GM23338 (cell line): Measurements from ENCODE around the gene DOCK11. TPM values are rescaled to one million over a fixed set of nuclear protein-coding genes. Genes with fewer than 3 reads are reported as not detected.

Source experiments
- ATAC-seq: fragments of 200-7000 bp; cut with Tn5 transposase; 3 replicates; pipeline ENCODE4 v1.9.1; 2020
- DNase-seq: peaks from one replicate; pipeline ENCODE4 v3.0.0-alpha.2; 2015; ENCODE audit warnings: low spot score
- H2AFZ ChIP-seq: fragments of 200-600 bp; sonication (generic); 2 replicates; pipeline ENCODE4 v1.8.0; 2016; ENCODE audit warnings: antibody characterized with exemption, mild to moderate bottlenecking, moderate library complexity
- H3F3A ChIP-seq: fragments of 200-600 bp; sonication (generic); replicated peaks from 2 replicates; pipeline ENCODE4 v1.8.0; 2017; ENCODE audit warnings: antibody characterized with exemption, mixed run types, low read depth
- H3K27ac ChIP-seq: fragments of 200-600 bp; sonication (generic); 2 replicates; pipeline ENCODE4 v1.6.1; 2016; ENCODE audit warnings: low read depth
- H3K27me3 ChIP-seq: fragments of 200-600 bp; sonication (generic); 2 replicates; pipeline ENCODE4 v1.8.0; 2016; ENCODE audit warnings: mild to moderate bottlenecking, mixed run types, moderate library complexity; ENCODE audit not compliant: insufficient read depth
- H3K36me3 ChIP-seq: fragments of 200-600 bp; sonication (generic); 2 replicates; pipeline ENCODE4 v1.8.0; 2016; ENCODE audit warnings: mild to moderate bottlenecking; ENCODE audit not compliant: insufficient read depth
- H3K4me1 ChIP-seq: fragments of 200-600 bp; sonication (generic); 2 replicates; pipeline ENCODE4 v1.8.0; 2016; ENCODE audit warnings: mild to moderate bottlenecking, moderate library complexity; ENCODE audit not compliant: insufficient read depth
- H3K4me2 ChIP-seq: fragments of 200-600 bp; sonication (generic); 2 replicates; pipeline ENCODE4 v1.7.1; 2017; ENCODE audit warnings: mixed run types
- H3K4me3 ChIP-seq: fragments of 200-600 bp; sonication (generic); 2 replicates; pipeline ENCODE4 v1.6.1; 2016; ENCODE audit warnings: mixed run types
- H3K79me2 ChIP-seq: fragments of 200-600 bp; sonication (generic); replicated peaks from 2 replicates; pipeline ENCODE4 v1.8.0; 2017; ENCODE audit warnings: mild to moderate bottlenecking; ENCODE audit not compliant: insufficient read depth
- H3K9me2 ChIP-seq: fragments of 200-600 bp; sonication (generic); 2 replicates; pipeline ENCODE4 v1.8.0; 2017; ENCODE audit not compliant: insufficient read depth
- H4K20me1 ChIP-seq: fragments of 200-600 bp; sonication (generic); replicated peaks from 2 replicates; pipeline ENCODE4 v1.8.0; 2017; ENCODE audit warnings: mild to moderate bottlenecking; ENCODE audit not compliant: insufficient read depth
- H3K27ac Mint-ChIP-seq: 2 replicates; pipeline ENCODE4 v1.8.0; 2020; ENCODE audit warnings: inconsistent platforms, mild to moderate bottlenecking, moderate library complexity, mixed read lengths
- H3K27me3 Mint-ChIP-seq: 3 replicates; pipeline ENCODE4 v1.8.0; 2022; ENCODE audit warnings: low read depth, mild to moderate bottlenecking, moderate library complexity, mixed read lengths, inconsistent platforms; ENCODE audit not compliant: insufficient read depth, poor library complexity
- H3K36me3 Mint-ChIP-seq: 3 replicates; pipeline ENCODE4 v1.8.0; 2021; ENCODE audit warnings: low read depth, mild to moderate bottlenecking, inconsistent platforms, moderate library complexity, mixed read lengths
- H3K4me1 Mint-ChIP-seq: 3 replicates; pipeline ENCODE4 v1.8.0; 2020; ENCODE audit warnings: mild to moderate bottlenecking, inconsistent platforms, mixed read lengths
- H3K4me3 Mint-ChIP-seq: 3 replicates; pipeline ENCODE4 v1.8.0; 2021; ENCODE audit warnings: moderate library complexity, mild to moderate bottlenecking, inconsistent platforms, mixed read lengths
- H3K9me3 Mint-ChIP-seq: 3 replicates; pipeline ENCODE4 v1.8.0; 2020; ENCODE audit warnings: moderate library complexity, mild to moderate bottlenecking, inconsistent platforms, mixed read lengths
- ETS1 ChIP-seq: IDR thresholded peaks from 2 replicates; pipeline ENCODE4 v1.6.1; 2016; ENCODE audit warnings: antibody characterized with exemption
- JUNB ChIP-seq: IDR thresholded peaks from one replicate; pipeline ENCODE4 v1.6.1; 2016; ENCODE audit warnings: antibody characterized with exemption; ENCODE audit not compliant: unreplicated experiment
- polyA plus RNA-seq: library from polyadenylated mRNA; unstranded; fragments of >200 nt; fragmentation: Nextera tagmentation; extraction: Ambion mirVana; gene quantifications from 2 replicates; pipeline ENCODE4 v1.2.1, GENCODE V29; 2016
- total RNA-seq: library from RNA; depleted of rRNA; stranded (reverse); fragments of >200 nt; shearing (Covaris generic); gene quantifications from 2 replicates; pipeline ENCODE4 v1.2.3, GENCODE V29; 2014
- TF ChIP-seq, protein P1 (sequence below): fragments of 250-450 bp; sonication (Bioruptor Pico); IDR thresholded peaks from 2 replicates; pipeline ENCODE4 v1.5.0; 2020; ENCODE audit warnings: mild to moderate bottlenecking, moderate library complexity
- TF ChIP-seq, protein P2 (sequence below): IDR thresholded peaks from one replicate; pipeline ENCODE4 v1.6.1; 2018; ENCODE audit warnings: antibody characterized with exemption; ENCODE audit not compliant: unreplicated experiment

DOCK11 gene
- total and polyA plus RNA-seq, 2 experiments from 2014 or later = 6.0 to 12.3 TPM

DNA sequence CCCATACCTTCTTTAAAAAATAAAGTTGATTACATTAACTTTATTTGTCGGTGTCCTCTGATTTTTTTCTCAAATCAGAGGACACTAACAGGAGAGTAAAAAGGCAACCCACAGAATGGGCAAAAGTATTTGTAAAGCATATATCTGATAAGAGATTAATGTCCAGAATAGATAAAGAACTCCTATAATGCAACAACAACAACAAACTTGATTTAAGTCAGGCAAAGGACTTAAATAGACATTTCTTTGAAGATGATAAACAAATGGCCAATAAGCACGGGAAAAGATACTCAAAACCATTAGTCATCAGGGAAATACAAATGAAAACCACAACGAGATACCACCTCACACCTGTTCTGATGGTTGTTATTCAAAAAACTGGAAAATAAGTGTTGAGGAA lies 28.7 kb downstream of the DOCK11 start (continued):
- TF ChIP-seq, protein P1, sequence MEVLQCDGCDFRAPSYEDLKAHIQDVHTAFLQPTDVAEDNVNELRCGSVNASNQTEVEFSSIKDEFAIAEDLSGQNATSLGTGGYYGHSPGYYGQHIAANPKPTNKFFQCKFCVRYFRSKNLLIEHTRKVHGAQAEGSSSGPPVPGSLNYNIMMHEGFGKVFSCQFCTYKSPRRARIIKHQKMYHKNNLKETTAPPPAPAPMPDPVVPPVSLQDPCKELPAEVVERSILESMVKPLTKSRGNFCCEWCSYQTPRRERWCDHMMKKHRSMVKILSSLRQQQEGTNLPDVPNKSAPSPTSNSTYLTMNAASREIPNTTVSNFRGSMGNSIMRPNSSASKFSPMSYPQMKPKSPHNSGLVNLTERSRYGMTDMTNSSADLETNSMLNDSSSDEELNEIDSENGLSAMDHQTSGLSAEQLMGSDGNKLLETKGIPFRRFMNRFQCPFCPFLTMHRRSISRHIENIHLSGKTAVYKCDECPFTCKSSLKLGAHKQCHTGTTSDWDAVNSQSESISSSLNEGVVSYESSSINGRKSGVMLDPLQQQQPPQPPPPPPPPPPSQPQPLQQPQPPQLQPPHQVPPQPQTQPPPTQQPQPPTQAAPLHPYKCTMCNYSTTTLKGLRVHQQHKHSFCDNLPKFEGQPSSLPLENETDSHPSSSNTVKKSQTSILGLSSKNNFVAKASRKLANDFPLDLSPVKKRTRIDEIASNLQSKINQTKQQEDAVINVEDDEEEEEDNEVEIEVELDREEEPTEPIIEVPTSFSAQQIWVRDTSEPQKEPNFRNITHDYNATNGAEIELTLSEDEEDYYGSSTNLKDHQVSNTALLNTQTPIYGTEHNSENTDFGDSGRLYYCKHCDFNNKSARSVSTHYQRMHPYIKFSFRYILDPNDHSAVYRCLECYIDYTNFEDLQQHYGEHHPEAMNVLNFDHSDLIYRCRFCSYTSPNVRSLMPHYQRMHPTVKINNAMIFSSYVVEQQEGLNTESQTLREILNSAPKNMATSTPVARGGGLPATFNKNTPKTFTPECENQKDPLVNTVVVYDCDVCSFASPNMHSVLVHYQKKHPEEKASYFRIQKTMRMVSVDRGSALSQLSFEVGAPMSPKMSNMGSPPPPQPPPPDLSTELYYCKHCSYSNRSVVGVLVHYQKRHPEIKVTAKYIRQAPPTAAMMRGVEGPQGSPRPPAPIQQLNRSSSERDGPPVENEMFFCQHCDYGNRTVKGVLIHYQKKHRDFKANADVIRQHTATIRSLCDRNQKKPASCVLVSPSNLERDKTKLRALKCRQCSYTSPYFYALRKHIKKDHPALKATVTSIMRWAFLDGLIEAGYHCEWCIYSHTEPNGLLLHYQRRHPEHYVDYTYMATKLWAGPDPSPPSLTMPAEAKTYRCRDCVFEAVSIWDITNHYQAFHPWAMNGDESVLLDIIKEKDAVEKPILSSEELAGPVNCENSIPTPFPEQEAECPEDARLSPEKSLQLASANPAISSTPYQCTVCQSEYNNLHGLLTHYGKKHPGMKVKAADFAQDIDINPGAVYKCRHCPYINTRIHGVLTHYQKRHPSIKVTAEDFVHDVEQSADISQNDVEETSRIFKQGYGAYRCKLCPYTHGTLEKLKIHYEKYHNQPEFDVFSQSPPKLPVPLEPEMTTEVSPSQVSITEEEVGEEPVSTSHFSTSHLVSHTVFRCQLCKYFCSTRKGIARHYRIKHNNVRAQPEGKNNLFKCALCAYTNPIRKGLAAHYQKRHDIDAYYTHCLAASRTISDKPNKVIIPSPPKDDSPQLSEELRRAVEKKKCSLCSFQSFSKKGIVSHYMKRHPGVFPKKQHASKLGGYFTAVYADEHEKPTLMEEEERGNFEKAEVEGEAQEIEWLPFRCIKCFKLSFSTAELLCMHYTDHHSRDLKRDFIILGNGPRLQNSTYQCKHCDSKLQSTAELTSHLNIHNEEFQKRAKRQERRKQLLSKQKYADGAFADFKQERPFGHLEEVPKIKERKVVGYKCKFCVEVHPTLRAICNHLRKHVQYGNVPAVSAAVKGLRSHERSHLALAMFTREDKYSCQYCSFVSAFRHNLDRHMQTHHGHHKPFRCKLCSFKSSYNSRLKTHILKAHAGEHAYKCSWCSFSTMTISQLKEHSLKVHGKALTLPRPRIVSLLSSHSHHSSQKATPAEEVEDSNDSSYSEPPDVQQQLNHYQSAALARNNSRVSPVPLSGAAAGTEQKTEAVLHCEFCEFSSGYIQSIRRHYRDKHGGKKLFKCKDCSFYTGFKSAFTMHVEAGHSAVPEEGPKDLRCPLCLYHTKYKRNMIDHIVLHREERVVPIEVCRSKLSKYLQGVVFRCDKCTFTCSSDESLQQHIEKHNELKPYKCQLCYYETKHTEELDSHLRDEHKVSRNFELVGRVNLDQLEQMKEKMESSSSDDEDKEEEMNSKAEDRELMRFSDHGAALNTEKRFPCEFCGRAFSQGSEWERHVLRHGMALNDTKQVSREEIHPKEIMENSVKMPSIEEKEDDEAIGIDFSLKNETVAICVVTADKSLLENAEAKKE (CRISPR knock-in tag) = no peak
- TF ChIP-seq JUNB = no peak

GRCh38 chrX:118525174-118525730 lies 29.6 kb downstream of the DOCK11 start:
- Histone ChIP-seq H3K27me3 (no peaks in the 10 kb centered on the region), H3K4me2 (no peak overlapping the region), H3K9me2 (no peaks in the 10 kb centered on the region), H4K20me1 (no peaks in the 10 kb centered on the region), H3K36me3 (no peaks in the 10 kb centered on the region), H3K4me1 (no peaks in the 10 kb centered on the region), H3K79me2 (no peaks in the 10 kb centered on the region), H3F3A (no peaks in the 10 kb centered on the region), H2AFZ (no peak overlapping the region), H3K27ac (no peak overlapping the region), H3K4me3 (no peak overlapping the region)
- no peak for DNase-seq
- Mint-ChIP-seq H3K4me1 (peaks cover 22% of the 10 kb centered on the region), H3K27me3 (peaks cover 2% of the 10 kb centered on the region), H3K4me3 (no peak overlapping the region), H3K27ac (no peak overlapping the region), H3K36me3 (no peaks in the 10 kb centered on the region), H3K9me3 (no peaks in the 10 kb centered on the region; the same call in 2 of the 3 replicates)
- ATAC-seq = no peak
- TF ChIP-seq, protein P1 (CRISPR knock-in tag) = no peak
- TF ChIP-seq ETS1 = no peak
- TF ChIP-seq, protein P2, sequence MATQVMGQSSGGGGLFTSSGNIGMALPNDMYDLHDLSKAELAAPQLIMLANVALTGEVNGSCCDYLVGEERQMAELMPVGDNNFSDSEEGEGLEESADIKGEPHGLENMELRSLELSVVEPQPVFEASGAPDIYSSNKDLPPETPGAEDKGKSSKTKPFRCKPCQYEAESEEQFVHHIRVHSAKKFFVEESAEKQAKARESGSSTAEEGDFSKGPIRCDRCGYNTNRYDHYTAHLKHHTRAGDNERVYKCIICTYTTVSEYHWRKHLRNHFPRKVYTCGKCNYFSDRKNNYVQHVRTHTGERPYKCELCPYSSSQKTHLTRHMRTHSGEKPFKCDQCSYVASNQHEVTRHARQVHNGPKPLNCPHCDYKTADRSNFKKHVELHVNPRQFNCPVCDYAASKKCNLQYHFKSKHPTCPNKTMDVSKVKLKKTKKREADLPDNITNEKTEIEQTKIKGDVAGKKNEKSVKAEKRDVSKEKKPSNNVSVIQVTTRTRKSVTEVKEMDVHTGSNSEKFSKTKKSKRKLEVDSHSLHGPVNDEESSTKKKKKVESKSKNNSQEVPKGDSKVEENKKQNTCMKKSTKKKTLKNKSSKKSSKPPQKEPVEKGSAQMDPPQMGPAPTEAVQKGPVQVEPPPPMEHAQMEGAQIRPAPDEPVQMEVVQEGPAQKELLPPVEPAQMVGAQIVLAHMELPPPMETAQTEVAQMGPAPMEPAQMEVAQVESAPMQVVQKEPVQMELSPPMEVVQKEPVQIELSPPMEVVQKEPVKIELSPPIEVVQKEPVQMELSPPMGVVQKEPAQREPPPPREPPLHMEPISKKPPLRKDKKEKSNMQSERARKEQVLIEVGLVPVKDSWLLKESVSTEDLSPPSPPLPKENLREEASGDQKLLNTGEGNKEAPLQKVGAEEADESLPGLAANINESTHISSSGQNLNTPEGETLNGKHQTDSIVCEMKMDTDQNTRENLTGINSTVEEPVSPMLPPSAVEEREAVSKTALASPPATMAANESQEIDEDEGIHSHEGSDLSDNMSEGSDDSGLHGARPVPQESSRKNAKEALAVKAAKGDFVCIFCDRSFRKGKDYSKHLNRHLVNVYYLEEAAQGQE = no peak
